HG03175 (cell line): Measurements from ENCODE around the gene PTGES.
"Not testable (repeated sequence)": the region's sequence is repeated elsewhere in the genome, so short reads cannot be mapped to it uniquely, and the experiment has no call there.

Experiments
- ATAC-seq: cut with Tn5 transposase; IDR thresholded peaks from one replicate; pipeline ENCODE4 v1.9.1; 2021; ENCODE audit warnings: mild to moderate bottlenecking, moderate library complexity; ENCODE audit not compliant: unreplicated experiment

The PTGES gene

GRCh38 chr9:129752900-129753729 lies at the start of gene PTGES:
Gene PTGES (minus strand): TSS chr9:129753042. CDS start chr9:129753012, 30 bp downstream.
- no peak for ATAC-seq

- no peak for ATAC-seq
These were observed 48.7 kb upstream of the PTGES start for GRCh38 chr9:129801504-129801903.

GRCh38 chr9:129798973-129799372 lies 46.1 kb upstream of the PTGES start:
- ATAC-seq: no peak

- not testable (repeated sequence) for ATAC-seq
These were observed 43.2 kb upstream of the PTGES start for GRCh38 chr9:129796029-129796428.

- ATAC-seq: no peak
These were observed 41.7 kb upstream of the PTGES start for GRCh38 chr9:129794549-129794948.

GRCh38 chr9:129786481-129786880 lies 33.6 kb upstream of the PTGES start:
- no peak for ATAC-seq

- ATAC-seq: no peak
These were observed 33.0 kb upstream of the PTGES start for GRCh38 chr9:129785866-129786265.

- ATAC-seq: not testable (repeated sequence)
These were observed 32.1 kb upstream of the PTGES start for GRCh38 chr9:129784970-129785369.

GRCh38 chr9:129783516-129784361 lies 30.9 kb upstream of the PTGES start:
- ATAC-seq: peak; percentile 67

GRCh38 chr9:129781981-129782380 lies 29.1 kb upstream of the PTGES start:
- no peak for ATAC-seq

GRCh38 chr9:129781131-129781530 lies 28.3 kb upstream of the PTGES start:
- ATAC-seq: no peak

GRCh38 chr9:129779560-129780190 lies 26.8 kb upstream of the PTGES start:
- ATAC-seq: no peak

GRCh38 chr9:129778469-129778868 lies 25.6 kb upstream of the PTGES start:
- ATAC-seq: no peak

GRCh38 chr9:129777769-129778130 lies 24.9 kb upstream of the PTGES start:
- ATAC-seq: no peak

GRCh38 chr9:129776938-129777768 lies 24.3 kb upstream of the PTGES start:
- ATAC-seq: no peak

- no peak for ATAC-seq
These were observed 23.7 kb upstream of the PTGES start for GRCh38 chr9:129776566-129776937.

- not testable (repeated sequence) for ATAC-seq
These were observed 23.3 kb upstream of the PTGES start for GRCh38 chr9:129776096-129776495.

- no peak for ATAC-seq
These were observed 22.6 kb upstream of the PTGES start for GRCh38 chr9:129775448-129775798.

GRCh38 chr9:129774791-129775447 lies 22.1 kb upstream of the PTGES start:
- ATAC-seq: no peak
